Endothelial cell of umbilical vein (primary cell): ENCODE data around the gene CLDN5. TPM values are rescaled to one million over a fixed set of nuclear protein-coding genes. Genes with fewer than 3 reads are reported as not detected.

Source experiments
- BruUV-seq: library from RNA; stranded (reverse); fragments of 400-500 nt; replicated peaks from 2 replicates; lab custom pipeline; 2021; lab: Mats Ljungman, UMichigan
- CTCF ChIA-PET: fragments of 300-600, 350-600 bp; sonication (Branson Sonifier 250); formaldehyde crosslinking; loops from one replicate; lab custom pipeline; 2021; ENCODE audit warnings: antibody characterized with exemption, inconsistent platforms; lab: Charles Lee
- POLR2A ChIA-PET: fragments of 300-600, 350-600 bp; sonication (Branson Sonifier 250); formaldehyde crosslinking; loops from one replicate; lab custom pipeline; 2021; ENCODE audit warnings: antibody characterized with exemption, inconsistent platforms; lab: Charles Lee
- DNase-seq: peaks from one replicate; pipeline ENCODE4 v3.0.0-alpha.2; 2011; ENCODE audit warnings: low read depth, low spot score
- FAIRE-seq: peaks from 2 replicates; lab custom pipeline; 2011; peaks lifted over from hg19 to GRCh38; lab: Jason Lieb, UNC
- H2AFZ ChIP-seq: 2 replicates; pipeline ENCODE4 v1.6.0; 2012; ENCODE audit warnings: low read depth, low read length, control low read depth, inconsistent platforms
- H3K27ac ChIP-seq: 2 replicates; pipeline ENCODE4 v1.5.1; 2011; ENCODE audit warnings: low read depth, mild to moderate bottlenecking, control low read depth, low read length, moderate library complexity; ENCODE audit not compliant: insufficient read depth
- H3K27me3 ChIP-seq, 2 experiments: 2 replicates each; pipeline versions ENCODE4 v1.6.0 to v1.6.1; 2011; ENCODE audit warnings: low read length in 2 of 2, mixed read lengths in 1 of 2; ENCODE audit not compliant: control insufficient read depth in 2 of 2, insufficient read depth in 2 of 2
- H3K36me3 ChIP-seq, 2 experiments: 2 replicates in 1 of 2; 3 replicates in 1 of 2; pipeline ENCODE4 v1.5.1; 2011; ENCODE audit warnings: low read length in 2 of 2, mild to moderate bottlenecking in 1 of 2, moderate library complexity in 1 of 2; ENCODE audit not compliant: control insufficient read depth in 2 of 2, insufficient read depth in 2 of 2; ENCODE audit errors: extremely low read depth in 1 of 2
- H3K4me1 ChIP-seq: 3 replicates; pipeline ENCODE4 v1.5.1; 2011; ENCODE audit warnings: mild to moderate bottlenecking, low read length; ENCODE audit not compliant: control insufficient read depth, insufficient read depth; ENCODE audit errors: extremely low read depth
- H3K4me2 ChIP-seq: 2 replicates; pipeline ENCODE4 v1.6.1; 2011; ENCODE audit warnings: low read length, control low read depth, mixed read lengths; ENCODE audit not compliant: insufficient read depth
- H3K4me3 ChIP-seq, 3 experiments: fragments of 200-600 bp in 1 of 3; sonication (generic), shearing (Covaris generic) in 1 of 3; replicated peaks in 1 of 3; 2 replicates each; pipeline ENCODE4 v1.5.1; 2011 to 2016; ENCODE audit warnings: control low read depth in 3 of 3, low read length in 3 of 3, mild to moderate bottlenecking in 2 of 3, inconsistent platforms in 1 of 3, low read depth in 1 of 3, moderate library complexity in 1 of 3; ENCODE audit not compliant: insufficient read depth in 1 of 3
- H3K79me2 ChIP-seq: 2 replicates; pipeline ENCODE4 v1.6.0; 2012; ENCODE audit warnings: low read length, inconsistent platforms; ENCODE audit not compliant: control insufficient read depth, insufficient read depth
- H3K9ac ChIP-seq: replicated peaks from 2 replicates; pipeline ENCODE3; 2011; ENCODE audit warnings: low read length, control low read depth; ENCODE audit not compliant: insufficient read depth; ENCODE audit errors: extremely low read depth
- H3K9me1 ChIP-seq: replicated peaks from 3 replicates; pipeline ENCODE4 v1.6.0; 2011; ENCODE audit warnings: mild to moderate bottlenecking, low read length; ENCODE audit not compliant: control insufficient read depth, insufficient read depth; ENCODE audit errors: extremely low read depth
- H3K9me3 ChIP-seq: replicated peaks from 2 replicates; pipeline ENCODE4 v1.5.1; 2012; ENCODE audit warnings: low read length, inconsistent platforms; ENCODE audit not compliant: control insufficient read depth, insufficient read depth
- H4K20me1 ChIP-seq: replicated peaks from 2 replicates; pipeline ENCODE3; 2011; ENCODE audit warnings: mild to moderate bottlenecking, low read length; ENCODE audit not compliant: control insufficient read depth, insufficient read depth; ENCODE audit errors: extremely low read depth
- EZH2 ChIP-seq: IDR thresholded peaks from 2 replicates; pipeline ENCODE4 v1.6.1; 2012; ENCODE audit warnings: borderline replicate concordance, low read depth, mild to moderate bottlenecking, moderate library complexity, low read length, inconsistent platforms; ENCODE audit not compliant: severe bottlenecking
- FOS ChIP-seq: IDR thresholded peaks from 2 replicates; pipeline ENCODE4 v1.6.1; 2011; ENCODE audit warnings: mild to moderate bottlenecking, low read length, moderate library complexity, borderline replicate concordance; ENCODE audit not compliant: insufficient read depth
- GATA2 ChIP-seq: IDR thresholded peaks from 2 replicates; pipeline ENCODE4 v1.7.0; 2011; ENCODE audit warnings: low read depth, mild to moderate bottlenecking, moderate library complexity, mixed read lengths, low read length; ENCODE audit not compliant: insufficient read length, insufficient read depth
- MYC ChIP-seq: IDR thresholded peaks from one replicate; pipeline ENCODE4 v1.6.1; 2011; ENCODE audit warnings: mild to moderate bottlenecking, low read depth, low read length
- POLR2AphosphoS5 ChIP-seq: IDR thresholded peaks from 2 replicates; pipeline ENCODE4 v1.6.1; 2012; ENCODE audit warnings: low read depth, mild to moderate bottlenecking, control low read depth, low read length, moderate library complexity; ENCODE audit not compliant: insufficient read depth
- dilution Hi-C: fragments of 300-500 bp; cut with MboI; formaldehyde crosslinking; loops from one replicate; pipeline ENCODE4 v1.15.0; 2019; ENCODE audit warnings: low sequenced_read_pairs; ENCODE audit not compliant: extremely low pct_ligation_motif_present
- intact Hi-C: fragments of 100-400 bp; cut with micrococcal nuclease; formaldehyde crosslinking; loops from one replicate; pipeline ENCODE4 v1.10.0; 2022
- polyA plus RNA-seq, 4 experiments: library from polyadenylated mRNA; depleted of rRNA in 3 of 4; stranded (reverse) in 3 of 4; unstranded in 1 of 4; fragments of >200 nt; gene quantifications; 2 replicates each; pipeline versions ENCODE4 v1.2.1 to v1.2.3, GENCODE V29; 2011 to 2012; ENCODE audit warnings: missing spikeins in 1 of 4
- total RNA-seq: library from RNA; stranded (reverse); gene quantifications from 2 replicates; pipeline ENCODE4 v1.2.3, GENCODE V29; 2021

Gene CLDN5
- total and polyA plus RNA-seq, 2 donors (not counting 3 experiments of a cell fraction or from before 2014, with no cell fraction given): 198 to 252 TPM

DNA sequence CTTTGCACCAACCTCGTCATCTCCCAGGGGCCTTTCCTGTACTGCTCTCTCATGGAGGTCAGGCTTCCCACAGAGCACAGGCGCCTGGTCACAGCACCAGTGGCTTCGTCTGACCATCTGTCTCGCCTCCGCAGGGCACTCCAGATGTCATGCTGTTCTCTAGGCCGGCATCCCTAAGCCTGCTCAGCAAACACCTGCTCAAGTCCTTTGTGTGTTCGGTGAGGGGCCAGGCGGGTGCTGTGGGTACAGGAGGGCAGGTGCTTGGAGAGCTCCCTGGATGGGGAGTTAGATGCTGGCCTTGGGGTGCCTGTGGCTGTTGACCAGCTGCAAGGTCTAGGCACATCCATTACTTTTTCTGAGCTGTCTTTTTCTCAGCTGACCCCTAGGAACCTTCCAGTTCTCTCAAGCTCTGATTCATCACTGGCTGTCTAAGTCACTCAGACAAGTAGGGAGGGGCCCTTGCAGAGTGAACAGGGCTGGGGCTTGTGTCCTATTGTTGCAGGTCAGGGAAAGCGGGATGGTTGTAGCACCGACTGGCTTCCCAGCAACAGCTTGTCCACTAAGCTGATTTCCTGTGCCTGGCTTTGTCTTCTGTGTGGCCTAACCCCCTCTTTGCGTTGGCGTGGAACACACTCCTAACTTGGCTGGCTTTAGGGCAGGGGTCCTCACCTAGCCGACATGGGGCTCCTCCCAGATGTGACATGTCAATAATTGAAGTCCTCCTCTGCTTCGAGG is 9.2 kb downstream of the CLDN5 start:
- no TSS peak for BruUV-seq
- no peaks in the 10 kb centered on the region for H3K36me3 ChIP-seq
- H3K9me1 ChIP-seq: no peaks in the 10 kb centered on the region
- H2AFZ ChIP-seq: no peak overlapping the region
- dilution Hi-C loops (no loop called here), intact Hi-C loops (no loop called here)
- H3K4me2 ChIP-seq: no peak overlapping the region
- no peak for DNase-seq
- ChIA-PET POLR2A (no interaction called here), CTCF (interaction anchor here (0.9 to 1.4 kb wide), 4 partner anchors 13 to 114 kb away, joined by 3 to 11 read pairs (median 6); no protein-coding TSS in a partner anchor)
- no peaks in the 10 kb centered on the region for H3K9me3 ChIP-seq
- no peaks in the 10 kb centered on the region for H3K79me2 ChIP-seq
- no peak overlapping the region for H3K27ac ChIP-seq
- no peak overlapping the region for H3K9ac ChIP-seq
- no peaks in the 10 kb centered on the region for H3K4me1 ChIP-seq
- FAIRE-seq: no peak
- H3K4me3 ChIP-seq: no peak overlapping the region
- TF ChIP-seq POLR2AphosphoS5 (no peak), FOS (peak; percentile 30)
- no peaks in the 10 kb centered on the region for H4K20me1 ChIP-seq
- no peaks in the 10 kb centered on the region for H3K27me3 ChIP-seq

DNA sequence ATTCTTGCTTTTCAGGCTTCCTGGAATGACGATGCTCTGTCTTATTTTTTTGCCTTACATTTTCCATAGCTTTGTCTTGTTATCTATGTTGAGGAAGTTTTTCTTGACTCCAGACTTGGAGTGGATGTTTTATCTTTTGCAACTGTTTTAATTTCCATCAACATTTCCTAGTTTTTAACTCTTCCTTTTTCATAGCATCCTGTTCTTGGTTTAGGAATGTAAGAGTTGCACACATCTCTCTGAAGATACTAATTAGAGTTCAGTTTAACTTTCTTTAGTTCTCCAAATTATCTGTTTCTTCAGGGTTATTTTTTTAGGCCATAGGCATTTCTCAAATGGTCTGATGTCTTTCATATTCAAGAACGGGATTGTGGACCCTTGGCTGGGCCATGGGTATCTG is 10.4 kb downstream of the CLDN5 start:
- dilution Hi-C loops (no loop called here), intact Hi-C loops (no loop called here)
- Histone ChIP-seq H3K36me3 (no peaks in the 10 kb centered on the region), H3K4me1 (no peaks in the 10 kb centered on the region), H3K9me3 (no peaks in the 10 kb centered on the region), H3K9ac (no peak overlapping the region), H3K27me3 (no peaks in the 10 kb centered on the region), H3K4me2 (no peak overlapping the region), H4K20me1 (no peaks in the 10 kb centered on the region), H3K27ac (no peak overlapping the region), H3K79me2 (no peaks in the 10 kb centered on the region), H2AFZ (no peak overlapping the region), H3K4me3 (no peak overlapping the region), H3K9me1 (no peaks in the 10 kb centered on the region)
- ChIA-PET POLR2A (no interaction called here), CTCF (interaction anchor here (1.3 kb wide), 1 partner anchor 18 kb away, joined by 3 read pairs; no protein-coding TSS in a partner anchor)
- DNase-seq (no peak), FAIRE-seq (no peak)
- BruUV-seq: no TSS peak
- TF ChIP-seq GATA2: no peak
- TF ChIP-seq EZH2: no peak
- TF ChIP-seq MYC: no peak
